PFSK-1 (cell line): ENCODE data around the gene THEMIS2.

Experiments
- FOXP2 ChIP-seq: optimal IDR thresholded peaks from 2 replicates; pipeline ENCODE3; 2011; ENCODE audit warnings: borderline replicate concordance, control low read depth, inconsistent platforms; ENCODE audit not compliant: insufficient read depth; ENCODE audit errors: extremely low read length, extremely low read depth
- POLR2AphosphoS5 ChIP-seq: IDR thresholded peaks from 2 replicates; pipeline ENCODE4 v1.6.1; 2012; ENCODE audit warnings: low read depth, mild to moderate bottlenecking, control low read depth, low read length, moderate library complexity
- SIN3A ChIP-seq: IDR thresholded peaks from 2 replicates; pipeline ENCODE4 v1.6.1; 2012; ENCODE audit warnings: mild to moderate bottlenecking, low read length, moderate library complexity, borderline replicate concordance; ENCODE audit not compliant: insufficient read depth
- TAF1 ChIP-seq: IDR thresholded peaks from 2 replicates; pipeline ENCODE4 v1.6.1; 2012; ENCODE audit warnings: low read length, control low read depth, borderline replicate concordance; ENCODE audit not compliant: insufficient read depth
- TF ChIP-seq, protein P1 (sequence below), 2 experiments: IDR thresholded peaks; 2 replicates each; pipeline versions ENCODE4 v1.6.1 to v1.8.0; 2011 to 2012; ENCODE audit warnings: low read depth in 2 of 2, low read length in 2 of 2, control low read depth in 1 of 2, inconsistent platforms in 1 of 2, mild to moderate bottlenecking in 1 of 2, moderate library complexity in 1 of 2; ENCODE audit not compliant: insufficient read depth in 1 of 2

Gene THEMIS2

DNA sequence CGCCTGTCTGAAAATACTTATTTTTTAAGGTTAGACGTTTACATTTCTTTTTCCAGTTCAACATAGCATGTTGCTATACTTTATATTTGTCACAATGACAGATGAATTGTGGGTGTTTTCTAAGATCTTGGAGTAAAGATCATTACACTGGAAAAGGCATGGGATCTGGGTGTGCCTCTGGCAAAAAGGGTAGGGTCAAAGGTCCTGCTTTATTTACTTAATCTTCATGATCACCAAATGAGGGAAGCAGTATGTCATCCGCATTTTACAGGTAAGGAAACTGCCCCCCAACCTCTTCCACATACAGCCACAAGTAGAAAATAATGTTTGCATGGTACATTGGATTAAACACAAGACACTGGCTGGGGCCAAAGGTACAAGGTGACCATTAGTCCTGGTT is 49.9 kb downstream of the THEMIS2 start:
- TF ChIP-seq, protein P1, sequence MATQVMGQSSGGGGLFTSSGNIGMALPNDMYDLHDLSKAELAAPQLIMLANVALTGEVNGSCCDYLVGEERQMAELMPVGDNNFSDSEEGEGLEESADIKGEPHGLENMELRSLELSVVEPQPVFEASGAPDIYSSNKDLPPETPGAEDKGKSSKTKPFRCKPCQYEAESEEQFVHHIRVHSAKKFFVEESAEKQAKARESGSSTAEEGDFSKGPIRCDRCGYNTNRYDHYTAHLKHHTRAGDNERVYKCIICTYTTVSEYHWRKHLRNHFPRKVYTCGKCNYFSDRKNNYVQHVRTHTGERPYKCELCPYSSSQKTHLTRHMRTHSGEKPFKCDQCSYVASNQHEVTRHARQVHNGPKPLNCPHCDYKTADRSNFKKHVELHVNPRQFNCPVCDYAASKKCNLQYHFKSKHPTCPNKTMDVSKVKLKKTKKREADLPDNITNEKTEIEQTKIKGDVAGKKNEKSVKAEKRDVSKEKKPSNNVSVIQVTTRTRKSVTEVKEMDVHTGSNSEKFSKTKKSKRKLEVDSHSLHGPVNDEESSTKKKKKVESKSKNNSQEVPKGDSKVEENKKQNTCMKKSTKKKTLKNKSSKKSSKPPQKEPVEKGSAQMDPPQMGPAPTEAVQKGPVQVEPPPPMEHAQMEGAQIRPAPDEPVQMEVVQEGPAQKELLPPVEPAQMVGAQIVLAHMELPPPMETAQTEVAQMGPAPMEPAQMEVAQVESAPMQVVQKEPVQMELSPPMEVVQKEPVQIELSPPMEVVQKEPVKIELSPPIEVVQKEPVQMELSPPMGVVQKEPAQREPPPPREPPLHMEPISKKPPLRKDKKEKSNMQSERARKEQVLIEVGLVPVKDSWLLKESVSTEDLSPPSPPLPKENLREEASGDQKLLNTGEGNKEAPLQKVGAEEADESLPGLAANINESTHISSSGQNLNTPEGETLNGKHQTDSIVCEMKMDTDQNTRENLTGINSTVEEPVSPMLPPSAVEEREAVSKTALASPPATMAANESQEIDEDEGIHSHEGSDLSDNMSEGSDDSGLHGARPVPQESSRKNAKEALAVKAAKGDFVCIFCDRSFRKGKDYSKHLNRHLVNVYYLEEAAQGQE (IDR thresholded peaks at IDR 0.05; ENCODE audit: insufficient read depth in 1 of 2, low read depth in 2 of 2, low read length in 2 of 2): no peak
- no peak for TF ChIP-seq SIN3A
- TF ChIP-seq POLR2AphosphoS5: no peak
- no peak for TF ChIP-seq FOXP2
- no peak for TF ChIP-seq TAF1

DNA sequence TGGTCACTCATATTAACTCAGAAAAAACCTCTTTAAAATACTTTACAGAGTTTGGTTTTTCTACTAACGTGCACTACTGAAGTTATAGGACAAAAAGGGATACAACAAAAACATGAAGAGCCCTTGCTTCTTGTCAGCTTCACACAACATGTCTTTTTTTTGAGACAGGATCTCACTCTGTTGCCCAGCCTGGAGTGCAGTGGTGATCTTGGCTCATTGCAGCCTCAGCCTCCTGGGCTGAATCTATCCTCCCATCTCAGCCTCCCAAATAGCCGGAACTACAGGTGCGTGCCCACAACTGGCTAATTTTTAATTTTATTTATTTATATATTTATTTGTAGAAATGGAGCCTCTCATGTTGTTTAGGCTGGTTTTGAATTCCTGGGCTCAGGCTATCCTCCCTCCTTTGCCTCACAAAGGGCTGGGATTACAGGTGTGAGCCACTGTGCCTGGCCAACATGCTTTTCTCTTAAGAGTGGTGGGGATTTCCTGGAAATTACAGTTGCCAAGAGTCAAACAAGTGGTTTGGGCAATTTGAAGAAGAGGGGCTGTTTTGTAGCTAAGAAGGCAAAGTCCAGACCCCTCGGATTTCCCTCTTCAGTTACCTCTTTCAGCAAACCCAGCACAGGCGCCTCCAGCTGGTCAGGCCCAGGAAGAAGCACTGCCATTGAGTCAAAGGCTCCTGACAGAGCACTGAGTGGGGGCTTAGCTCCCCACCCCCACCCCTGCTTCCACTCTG is 56.0 kb downstream of the THEMIS2 start:
- no peak for TF ChIP-seq POLR2AphosphoS5
- TF ChIP-seq TAF1: no peak
- TF ChIP-seq FOXP2: no peak

DNA sequence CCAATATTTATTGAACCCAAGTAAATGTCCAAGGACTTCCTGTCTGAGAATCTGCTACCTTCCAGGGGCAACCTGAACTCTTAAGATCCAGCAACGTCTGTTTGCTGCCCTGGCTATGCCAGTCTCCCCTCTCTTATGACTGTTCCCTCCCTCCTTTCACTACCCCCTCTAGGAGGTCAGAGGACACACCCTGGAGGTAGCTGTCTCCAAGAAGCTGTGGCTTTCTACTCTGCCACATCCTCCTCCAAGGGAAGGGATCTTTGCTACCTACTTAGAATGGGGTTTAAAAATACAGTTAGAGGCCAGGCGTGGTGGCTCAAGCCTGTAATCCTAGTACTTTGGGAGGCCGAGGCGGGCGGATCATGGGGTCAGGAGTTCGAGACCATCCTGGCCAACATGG is 58.8 kb downstream of the THEMIS2 start:
- no peak for TF ChIP-seq SIN3A
- TF ChIP-seq, protein P1 (IDR thresholded peaks at IDR 0.05; ENCODE audit: insufficient read depth in 1 of 2, low read depth in 2 of 2, low read length in 2 of 2): no peak
- TF ChIP-seq POLR2AphosphoS5: no peak
- no peak for TF ChIP-seq TAF1
- TF ChIP-seq FOXP2: no peak

DNA sequence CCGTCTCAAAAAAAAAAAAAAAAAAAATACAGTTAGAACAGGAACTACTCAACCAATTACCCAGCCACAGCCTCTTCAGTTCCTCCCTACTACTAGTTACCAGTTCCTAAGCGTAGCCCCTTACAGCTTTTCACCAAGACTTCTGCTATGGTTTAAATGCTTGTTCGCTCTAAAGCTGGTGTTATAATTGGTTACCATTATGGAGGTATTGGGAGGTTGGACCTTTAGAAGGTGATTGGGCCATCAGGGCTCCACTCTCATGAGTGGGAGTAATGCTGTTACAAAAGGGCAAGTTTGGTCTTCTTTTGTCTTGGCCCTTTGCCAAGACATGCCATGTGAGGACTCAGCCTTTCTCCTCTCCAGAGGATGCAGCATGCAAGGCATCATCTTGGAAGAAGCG is 59.4 kb downstream of the THEMIS2 start:
- TF ChIP-seq TAF1 (no peak), FOXP2 (no peak)

DNA sequence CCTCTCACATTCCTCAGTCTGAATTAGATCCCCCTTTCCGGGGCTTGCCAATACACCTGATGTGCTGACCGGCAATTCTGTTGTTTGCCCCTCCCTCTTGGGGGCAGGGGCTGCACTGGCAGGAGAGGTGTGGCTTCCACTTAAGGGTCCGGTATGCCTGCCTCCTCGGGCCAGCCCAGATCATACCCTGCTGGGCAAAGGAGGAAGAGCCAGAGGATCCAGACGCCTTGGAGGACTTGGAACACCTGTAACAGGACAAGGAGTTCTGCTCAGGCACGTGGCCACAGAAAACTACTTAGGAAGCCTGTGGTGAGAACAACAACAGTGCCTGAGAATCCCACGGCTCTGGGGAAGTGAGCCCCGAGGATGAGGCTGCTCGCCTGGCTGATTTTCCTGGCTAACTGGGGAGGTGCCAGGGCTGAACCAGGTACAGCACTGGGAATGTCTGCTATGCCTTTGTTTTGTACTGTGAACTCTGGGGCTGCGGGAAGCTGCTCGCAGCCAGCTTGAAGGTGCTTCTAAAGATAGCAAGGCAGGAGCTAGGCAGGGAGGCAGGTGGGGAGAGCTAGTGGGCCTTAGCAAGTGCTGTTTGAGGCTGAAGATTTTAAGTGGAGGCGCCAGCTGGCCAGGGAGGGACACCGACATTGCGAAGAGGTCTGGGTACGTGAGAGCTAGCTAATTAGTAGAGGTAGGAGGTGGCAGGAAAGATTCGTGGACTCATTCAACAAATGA is 62.6 kb downstream of the THEMIS2 start, which contains the start of gene SMPDL3B:
Gene SMPDL3B (plus strand): TSS at position 183 of the 732 bp plus-strand sequence. CDS start 184 bp downstream, at position 367.
- TF ChIP-seq POLR2AphosphoS5: no peak
- no peak for TF ChIP-seq FOXP2
- no peak for TF ChIP-seq TAF1
- TF ChIP-seq SIN3A: no peak
- TF ChIP-seq, protein P1 (IDR thresholded peaks at IDR 0.05; ENCODE audit: insufficient read depth in 1 of 2, low read depth in 2 of 2, low read length in 2 of 2): no peak

DNA sequence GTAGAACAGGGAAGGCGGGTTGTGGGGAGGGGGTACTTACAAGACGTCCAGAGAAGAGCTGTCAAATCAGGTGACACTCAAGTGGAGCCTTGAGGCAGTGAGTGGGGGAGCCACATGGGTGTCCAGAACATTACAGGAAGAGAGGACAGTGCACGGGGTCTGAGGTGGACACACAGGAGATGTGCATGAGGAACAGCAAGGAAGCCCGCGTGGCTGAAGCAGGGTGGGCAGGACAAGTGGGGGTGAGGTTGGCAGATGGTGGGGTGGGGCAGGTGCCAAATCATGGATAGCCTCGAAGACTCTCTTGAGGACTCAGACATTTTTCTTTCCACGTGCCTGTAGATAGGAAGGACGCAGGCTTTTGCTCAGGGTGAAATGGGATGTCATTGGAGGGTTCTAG is 63.4 kb downstream of the THEMIS2 start:
- no peak for TF ChIP-seq POLR2AphosphoS5
- TF ChIP-seq, protein P1 (IDR thresholded peaks at IDR 0.05; ENCODE audit: insufficient read depth in 1 of 2, low read depth in 2 of 2, low read length in 2 of 2): no peak
- TF ChIP-seq TAF1: no peak
- no peak for TF ChIP-seq SIN3A
- TF ChIP-seq FOXP2: no peak
